Measurements from ENCODE around the gene LMAN2L. TPM values are rescaled to one million over a fixed set of nuclear protein-coding genes. Genes with fewer than 3 reads are reported as not detected.

LMAN2L gene
- polyA plus RNA-seq, 1 donor, result 28.5 TPM

Other genes starting within 250 kb of the LMAN2L start
- gene NEURL3, start 234.7 kb downstream of the LMAN2L start, polyA plus RNA-seq (ENCODE audit: insufficient read length), result 0.22 TPM
- 38.2 TPM for gene ARID5A, start 203.3 kb downstream of the LMAN2L start, polyA plus RNA-seq (ENCODE audit: insufficient read length)
- gene KANSL3, start 101.8 kb downstream of the LMAN2L start, polyA plus RNA-seq (ENCODE audit: insufficient read length), result 36.3 TPM
- 3.9 TPM for gene FER1L5, start 97.3 kb downstream of the LMAN2L start, polyA plus RNA-seq (ENCODE audit: insufficient read length)
- 38.2 TPM for gene CNNM4, start 20.8 kb upstream of the LMAN2L start, polyA plus RNA-seq (ENCODE audit: insufficient read length)
- gene CNNM3, start 76.2 kb upstream of the LMAN2L start, polyA plus RNA-seq (ENCODE audit: insufficient read length), result 24.5 TPM
- 13.8 TPM for gene ANKRD23, start 104.0 kb upstream of the LMAN2L start, polyA plus RNA-seq (ENCODE audit: insufficient read length)
- 7.7 TPM for gene ANKRD39, start 118.0 kb upstream of the LMAN2L start, polyA plus RNA-seq (ENCODE audit: insufficient read length)
- gene SEMA4C, start 130.0 kb upstream of the LMAN2L start, polyA plus RNA-seq (ENCODE audit: insufficient read length), result 38.8 TPM
- 2.6 TPM for gene FAM178B, start 246.5 kb upstream of the LMAN2L start, polyA plus RNA-seq (ENCODE audit: insufficient read length)